ENCODE results near the gene MDN1. TPM values are rescaled to one million over a fixed set of nuclear protein-coding genes. Genes with fewer than 3 reads are reported as not detected.

Gene MDN1
- total and polyA plus RNA-seq, 2 experiments from 2014 or later = 8.0 to 20.9 TPM

DNA sequence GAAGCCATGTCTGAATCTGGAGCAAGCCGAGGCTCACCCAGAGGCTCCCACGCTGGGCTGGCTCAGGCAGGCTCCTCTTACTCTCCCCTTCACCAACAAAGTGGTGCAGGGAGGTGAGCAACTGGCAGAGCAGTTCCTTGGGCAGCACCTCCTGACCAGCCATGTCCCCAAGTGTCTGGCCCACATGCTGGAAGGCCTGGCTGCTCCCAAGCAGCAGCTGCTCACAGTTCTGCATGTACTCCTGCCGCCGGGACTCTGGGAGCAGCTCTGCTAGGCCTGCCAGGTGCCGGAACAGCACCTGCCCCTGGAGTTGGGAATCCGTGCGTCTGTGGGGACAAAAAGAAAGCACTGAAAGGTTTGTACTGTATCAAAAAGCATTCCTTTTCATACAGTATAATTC lies 123.9 kb downstream of the MDN1 start:
- Histone ChIP-seq H3K4me1 (ENCODE audit: insufficient read depth) (no peaks in the 10 kb centered on the region), H2AFZ (no peak overlapping the region), H3K27ac (no peak overlapping the region), H3K4me3 (no peak overlapping the region), H3K9me3 (ENCODE audit: low read depth) (no peaks in the 10 kb centered on the region), H3K9me2 (replicated peaks; ENCODE audit: insufficient read depth) (no peaks in the 10 kb centered on the region), H3K79me2 (no peaks in the 10 kb centered on the region), H3K36me3 (replicated peaks; ENCODE audit: insufficient read depth, low read depth) (no peaks in the 10 kb centered on the region), H3K4me2 (no peak overlapping the region), H4K20me1 (ENCODE audit: insufficient read depth, poor library complexity, severe bottlenecking) (no peaks in the 10 kb centered on the region), H3K27me3 (no peaks in the 10 kb centered on the region)
- 96% methylated on average over 7 of the region's 7 CpGs for whole genome bisulfite sequencing (ENCODE audit: low lambda C conversion rate, missing lambda C conversion rate)
- TF ChIP-seq CTCF (IDR thresholded peaks at IDR 0.05; ENCODE audit: poor library complexity) (no peak), EZH2 (IDR thresholded peaks at IDR 0.05; ENCODE audit: borderline replicate concordance) (no peak)
- no peak for DNase-seq (ENCODE audit: low spot score)

DNA sequence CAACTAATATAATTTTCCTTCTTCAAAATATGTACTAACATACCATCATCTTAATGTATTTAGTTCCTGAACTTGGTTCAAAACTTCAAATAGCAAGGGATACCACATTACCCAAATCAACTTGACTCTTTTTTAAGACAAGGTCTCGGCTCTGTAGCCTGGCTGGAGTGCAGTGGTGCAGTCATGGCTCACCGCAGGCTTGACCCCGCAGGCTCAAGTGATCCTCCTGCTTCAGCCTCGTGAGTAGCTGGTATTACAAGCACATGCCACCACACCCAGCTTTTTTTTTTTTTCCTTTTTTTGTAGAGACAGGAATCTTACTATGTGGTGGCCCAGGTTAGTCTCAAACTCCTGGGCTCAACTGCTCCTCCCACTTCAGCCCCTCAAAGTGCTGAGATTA lies 125.2 kb downstream of the MDN1 start:
- Histone ChIP-seq H2AFZ (no peak overlapping the region), H3K27me3 (no peaks in the 10 kb centered on the region), H3K4me1 (ENCODE audit: insufficient read depth) (no peaks in the 10 kb centered on the region), H3K9me2 (replicated peaks; ENCODE audit: insufficient read depth) (no peaks in the 10 kb centered on the region), H3K79me2 (no peaks in the 10 kb centered on the region), H3K9me3 (ENCODE audit: low read depth) (no peaks in the 10 kb centered on the region), H4K20me1 (ENCODE audit: insufficient read depth, poor library complexity, severe bottlenecking) (no peaks in the 10 kb centered on the region), H3K4me3 (no peak overlapping the region), H3K36me3 (replicated peaks; ENCODE audit: insufficient read depth, low read depth) (no peaks in the 10 kb centered on the region), H3K4me2 (no peak overlapping the region), H3K27ac (no peak overlapping the region)
- 94% methylated on average over 4 of the region's 4 CpGs for WGBS (ENCODE audit: low lambda C conversion rate, missing lambda C conversion rate)
- no peak for DNase-seq (ENCODE audit: low spot score)
- no peak for TF ChIP-seq CTCF (IDR thresholded peaks at IDR 0.05; ENCODE audit: poor library complexity)
- no peak for TF ChIP-seq EZH2phosphoT487 (IDR thresholded peaks at IDR 0.05; ENCODE audit: low read depth, severe bottlenecking, unreplicated experiment)
- TF ChIP-seq EZH2 (IDR thresholded peaks at IDR 0.05; ENCODE audit: borderline replicate concordance) = no peak

DNA sequence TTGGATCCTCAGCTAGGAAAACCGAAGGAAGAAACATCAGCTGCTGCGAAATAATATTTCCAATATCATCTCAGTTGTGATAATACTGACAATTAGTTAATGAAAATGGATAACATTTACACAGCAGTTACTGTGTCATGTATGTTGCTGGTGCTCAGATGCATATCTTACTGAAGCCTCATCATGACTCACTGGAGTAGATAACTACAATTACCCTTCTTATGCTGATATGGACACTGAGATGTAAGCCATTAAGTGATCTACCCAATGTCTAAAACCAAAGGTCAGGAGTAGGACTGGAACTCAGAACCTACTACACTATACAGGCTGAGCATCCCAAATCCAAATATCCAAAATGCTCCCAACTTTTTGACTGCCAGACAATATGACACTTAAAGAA lies 126.4 kb downstream of the MDN1 start:
- H3K4me1 ChIP-seq (ENCODE audit: insufficient read depth) = no peaks in the 10 kb centered on the region
- H3K4me2 ChIP-seq = no peak overlapping the region
- no peak for DNase-seq (ENCODE audit: low spot score)
- H3K27ac ChIP-seq = no peak overlapping the region
- no peaks in the 10 kb centered on the region for H3K27me3 ChIP-seq
- WGBS (ENCODE audit: low lambda C conversion rate, missing lambda C conversion rate) = 100% methylated on average over 2 of the region's 2 CpGs
- H2AFZ ChIP-seq = no peak overlapping the region
- H3K9me3 ChIP-seq (ENCODE audit: low read depth) = no peaks in the 10 kb centered on the region
- no peaks in the 10 kb centered on the region for H3K9me2 ChIP-seq (replicated peaks; ENCODE audit: insufficient read depth)
- H3K36me3 ChIP-seq (replicated peaks; ENCODE audit: insufficient read depth, low read depth) = no peaks in the 10 kb centered on the region
- TF ChIP-seq EZH2 (IDR thresholded peaks at IDR 0.05; ENCODE audit: borderline replicate concordance) = no peak
- TF ChIP-seq CTCF (IDR thresholded peaks at IDR 0.05; ENCODE audit: poor library complexity) = no peak
- no peak for TF ChIP-seq EZH2phosphoT487 (IDR thresholded peaks at IDR 0.05; ENCODE audit: low read depth, severe bottlenecking, unreplicated experiment)
- H3K79me2 ChIP-seq = no peaks in the 10 kb centered on the region
- H3K4me3 ChIP-seq = no peak overlapping the region
- H4K20me1 ChIP-seq (ENCODE audit: insufficient read depth, poor library complexity, severe bottlenecking) = no peaks in the 10 kb centered on the region

DNA sequence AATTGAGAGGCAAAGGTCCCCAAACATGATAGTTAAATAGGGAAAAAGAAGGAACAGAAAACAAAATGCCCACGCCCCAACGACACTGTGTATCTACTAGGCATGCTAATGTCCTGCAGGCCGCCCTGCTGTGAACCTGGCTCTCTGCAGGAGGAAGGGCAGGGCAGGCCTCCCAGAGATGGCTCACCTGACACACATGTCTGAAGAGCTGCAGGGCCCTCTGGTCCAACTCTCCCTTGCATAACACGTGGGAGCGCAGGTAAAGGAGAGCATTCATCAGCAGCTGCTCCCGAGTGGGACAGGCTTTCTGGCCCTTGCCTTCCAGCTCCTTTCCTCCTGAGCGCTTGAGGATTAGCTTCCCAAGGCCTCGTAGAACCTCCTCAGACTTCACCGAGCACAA lies 127.3 kb downstream of the MDN1 start:
- Histone ChIP-seq H3K9me2 (replicated peaks; ENCODE audit: insufficient read depth) (no peaks in the 10 kb centered on the region), H3K4me1 (ENCODE audit: insufficient read depth) (no peaks in the 10 kb centered on the region), H4K20me1 (ENCODE audit: insufficient read depth, poor library complexity, severe bottlenecking) (no peaks in the 10 kb centered on the region), H3K79me2 (no peaks in the 10 kb centered on the region), H3K27me3 (no peaks in the 10 kb centered on the region), H3K4me2 (no peak overlapping the region), H3K36me3 (replicated peaks; ENCODE audit: insufficient read depth, low read depth) (no peaks in the 10 kb centered on the region), H2AFZ (no peak overlapping the region), H3K9me3 (ENCODE audit: low read depth) (no peaks in the 10 kb centered on the region), H3K4me3 (no peak overlapping the region), H3K27ac (no peak overlapping the region)
- 85% methylated on average over 9 of the region's 9 CpGs for WGBS (ENCODE audit: low lambda C conversion rate, missing lambda C conversion rate)
- DNase-seq (ENCODE audit: low spot score) = no peak
- TF ChIP-seq CTCF (IDR thresholded peaks at IDR 0.05; ENCODE audit: poor library complexity) (no peak), EZH2 (IDR thresholded peaks at IDR 0.05; ENCODE audit: borderline replicate concordance) (no peak), EZH2phosphoT487 (IDR thresholded peaks at IDR 0.05; ENCODE audit: low read depth, severe bottlenecking, unreplicated experiment) (no peak)

All from hepatocyte (in vitro differentiated cells).